GM19452 (cell line): ENCODE measurements around the gene TAF5L.
A peak's percentile ranks its signal among the peaks of the same experiment; 100 is the strongest.
"Not testable (repeated sequence)": the region's sequence is repeated elsewhere in the genome, so short reads cannot be mapped to it uniquely, and the experiment has no call there.

ENCODE experiments used
- ATAC-seq: cut with Tn5 transposase; IDR thresholded peaks from one replicate; pipeline ENCODE4 v1.9.1; 2021; ENCODE audit not compliant: unreplicated experiment

Gene TAF5L

GRCh38 chr1:229572286-229572685 lies 53.6 kb downstream of the TAF5L start:
- ATAC-seq = no peak

DNA sequence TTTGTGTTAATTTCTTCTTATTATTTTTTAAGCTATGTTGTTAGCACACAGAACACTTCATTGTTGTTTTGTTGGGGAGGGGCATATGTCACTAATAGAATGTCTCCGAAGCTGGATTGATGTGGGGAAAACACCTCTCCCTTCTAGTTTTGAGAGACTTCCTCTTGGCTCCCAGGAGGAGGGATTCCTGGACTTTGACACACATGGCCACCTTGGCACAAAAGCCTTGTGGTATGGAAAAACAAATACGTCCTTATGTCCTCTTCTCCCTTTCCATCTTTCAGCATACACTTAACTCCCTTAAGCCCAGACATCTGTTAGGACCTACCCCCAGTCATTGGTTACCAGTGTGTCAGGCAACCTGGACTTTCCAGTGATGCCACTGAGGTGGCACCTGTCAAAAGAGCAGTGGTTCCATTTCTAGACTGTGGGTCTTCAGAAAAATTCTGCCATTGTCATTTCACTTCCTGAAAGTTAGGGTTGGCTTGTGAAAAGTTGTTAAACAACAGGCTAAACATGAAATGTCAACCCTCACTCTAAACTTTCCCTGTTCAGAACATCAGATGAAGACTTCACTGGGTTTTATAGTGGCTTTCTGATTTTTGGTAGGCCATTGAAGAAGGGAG lies 54.9 kb downstream of the TAF5L start:
- no peak for ATAC-seq

- no peak for ATAC-seq
Measured at GRCh38 chr1:229570305-229570704, 55.6 kb downstream of the TAF5L start.

DNA sequence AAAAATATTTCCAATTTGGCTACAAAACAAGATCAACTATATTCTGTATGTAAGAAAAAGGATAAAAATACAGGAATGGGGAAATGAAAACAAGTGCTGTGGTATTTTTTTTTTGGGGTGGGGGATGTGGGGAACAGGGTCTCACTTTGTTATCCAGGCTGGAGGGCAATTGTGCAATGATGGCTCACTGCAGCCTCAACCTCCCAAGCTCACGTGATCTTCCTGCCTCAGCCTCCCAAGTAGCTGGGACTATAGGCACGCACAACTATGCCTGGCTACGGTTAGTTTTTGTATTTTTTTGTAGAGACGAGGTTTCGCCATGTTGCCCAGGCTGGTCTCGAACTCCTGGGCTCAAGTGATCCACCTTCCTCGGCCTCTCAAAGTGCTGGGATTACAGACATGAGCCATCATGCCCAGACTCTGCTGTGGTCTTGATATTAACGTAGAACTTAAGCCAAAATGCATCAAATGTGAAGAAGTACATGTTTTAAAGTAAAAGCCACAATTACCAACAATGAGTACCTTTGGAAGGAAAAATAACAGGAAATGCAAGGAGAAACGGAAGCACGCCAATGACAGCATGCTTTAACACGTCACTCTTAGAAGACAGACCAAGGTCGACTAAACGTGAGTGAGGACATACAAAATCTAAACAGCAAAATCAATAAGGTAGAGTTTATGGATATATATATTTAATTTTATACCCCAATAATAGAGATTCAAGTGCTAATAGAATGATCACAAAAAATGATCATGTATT lies 58.6 kb downstream of the TAF5L start:
- no peak for ATAC-seq

DNA sequence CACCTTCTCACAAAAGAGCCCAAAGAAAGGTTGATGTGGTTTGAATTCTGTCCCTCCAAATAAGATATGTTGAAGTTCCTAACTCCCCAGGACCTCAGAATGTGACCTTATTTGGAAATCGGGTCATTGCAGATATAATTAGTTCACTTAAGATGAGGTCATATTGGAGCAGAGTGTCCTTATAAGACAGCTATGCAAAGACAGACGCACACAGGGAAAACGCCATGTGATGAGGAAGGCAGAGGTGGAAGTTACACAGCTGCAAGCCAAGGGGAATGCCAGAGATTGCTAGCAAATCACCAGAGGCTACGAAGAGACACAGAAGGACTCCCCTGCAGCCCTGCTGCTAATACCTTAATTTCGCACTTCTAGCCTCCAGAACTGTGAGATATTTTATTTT lies 62.2 kb downstream of the TAF5L start:
- no peak for ATAC-seq

GRCh38 chr1:229563241-229563640 lies 62.7 kb downstream of the TAF5L start:
- ATAC-seq = no peak

GRCh38 chr1:229562686-229563085 lies 63.2 kb downstream of the TAF5L start:
- ATAC-seq = no peak

DNA sequence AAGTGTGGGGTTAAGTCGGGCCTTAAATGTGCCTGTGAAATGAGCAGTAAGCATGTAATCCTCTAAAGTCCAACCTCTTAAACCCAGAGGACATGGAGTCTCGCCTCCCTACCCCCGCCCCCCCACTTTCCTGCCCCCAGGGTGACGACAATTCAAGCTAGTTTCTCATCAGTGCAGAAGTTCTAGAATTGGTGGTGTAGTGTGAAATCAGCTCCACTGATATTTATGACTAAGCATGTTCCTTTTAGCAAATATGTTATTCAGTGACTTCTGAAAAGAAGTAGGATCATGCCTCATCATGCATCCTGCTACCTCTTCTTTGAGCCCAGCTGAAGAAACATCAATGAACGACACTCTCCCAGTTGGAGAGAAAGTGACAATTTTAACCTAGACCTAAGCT lies 64.8 kb downstream of the TAF5L start:
- ATAC-seq = no peak

GRCh38 chr1:229560124-229560523 lies 65.8 kb downstream of the TAF5L start:
- not testable (repeated sequence) for ATAC-seq

DNA sequence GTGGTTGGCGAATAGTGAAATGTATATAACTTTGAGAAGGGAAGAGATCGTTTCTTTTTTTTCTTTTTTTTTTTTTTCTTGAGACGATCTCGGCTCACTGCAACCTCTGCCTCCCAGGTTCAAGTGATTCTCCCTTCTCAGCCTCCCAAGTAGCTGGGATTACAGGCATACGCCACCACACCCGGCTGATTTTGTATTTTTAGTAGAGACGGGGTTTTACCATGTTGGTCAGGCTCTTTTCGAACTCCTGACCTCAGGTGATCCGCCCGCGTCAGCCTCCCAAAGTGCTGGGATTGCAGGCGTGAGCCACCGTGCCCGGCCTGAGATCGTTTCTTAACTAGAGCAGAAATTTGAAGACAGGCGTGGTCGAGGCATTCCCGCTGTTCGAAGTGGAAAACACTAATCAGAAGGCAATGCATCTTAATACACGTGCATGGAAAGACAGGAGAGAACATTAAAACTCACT lies 66.6 kb downstream of the TAF5L start:
- ATAC-seq = not testable (repeated sequence)

DNA sequence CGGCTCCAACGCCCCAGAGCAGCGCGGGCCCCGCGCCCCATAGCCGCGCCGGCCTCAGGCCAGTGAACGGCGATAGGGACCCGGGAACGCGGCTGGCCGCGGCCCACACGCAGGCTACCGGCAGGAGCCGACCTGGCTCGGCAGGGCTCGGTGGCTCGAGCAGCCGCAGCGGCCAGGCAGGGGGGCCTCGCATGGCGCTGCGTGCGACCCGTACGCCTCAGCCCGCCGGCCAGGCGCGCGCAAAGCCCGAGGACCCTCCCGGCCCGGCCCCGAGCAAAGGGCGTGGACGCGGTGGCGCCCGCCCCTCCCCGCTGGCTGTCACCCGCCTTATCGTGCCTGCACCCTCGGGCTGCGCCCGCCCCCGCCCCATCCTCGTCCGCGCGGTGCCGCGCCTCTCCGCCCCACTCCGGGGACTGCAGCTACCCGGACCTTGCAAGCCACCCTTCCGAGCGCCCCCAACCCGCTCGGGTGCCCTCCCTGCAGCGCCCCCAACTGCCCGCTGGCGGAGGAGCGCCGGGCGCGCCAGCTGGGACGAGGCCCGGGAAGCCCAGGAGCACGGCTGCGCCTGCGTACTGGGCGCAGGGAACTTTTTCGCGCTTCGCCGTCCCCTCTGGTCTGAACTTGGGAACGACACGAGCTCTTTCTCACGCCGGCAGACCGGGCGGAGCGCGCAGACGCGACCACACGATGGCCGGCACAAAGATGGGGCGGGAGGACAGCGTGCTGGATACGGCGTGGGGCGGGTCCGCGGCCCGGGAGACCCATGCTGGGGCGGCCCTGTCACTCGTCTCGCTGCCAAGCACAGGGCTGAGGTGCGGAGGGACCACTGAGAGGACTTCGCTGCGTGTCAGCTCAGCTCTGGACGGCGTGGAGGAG lies 67.2 kb downstream of the TAF5L start, which contains the start of gene ABCB10:
TSS of gene ABCB10 (minus strand) at position 248 of the 876 bp plus-strand sequence. CDS start at position 193, 55 bp downstream.
- peak; percentile 78 for ATAC-seq

GRCh38 chr1:229557913-229558414 lies 68.0 kb downstream of the TAF5L start:
- peak; percentile 29 for ATAC-seq

- no peak for ATAC-seq
Measured at GRCh38 chr1:229557200-229557850, 68.6 kb downstream of the TAF5L start.

GRCh38 chr1:229554886-229555621 lies 70.9 kb downstream of the TAF5L start:
- ATAC-seq = no peak

DNA sequence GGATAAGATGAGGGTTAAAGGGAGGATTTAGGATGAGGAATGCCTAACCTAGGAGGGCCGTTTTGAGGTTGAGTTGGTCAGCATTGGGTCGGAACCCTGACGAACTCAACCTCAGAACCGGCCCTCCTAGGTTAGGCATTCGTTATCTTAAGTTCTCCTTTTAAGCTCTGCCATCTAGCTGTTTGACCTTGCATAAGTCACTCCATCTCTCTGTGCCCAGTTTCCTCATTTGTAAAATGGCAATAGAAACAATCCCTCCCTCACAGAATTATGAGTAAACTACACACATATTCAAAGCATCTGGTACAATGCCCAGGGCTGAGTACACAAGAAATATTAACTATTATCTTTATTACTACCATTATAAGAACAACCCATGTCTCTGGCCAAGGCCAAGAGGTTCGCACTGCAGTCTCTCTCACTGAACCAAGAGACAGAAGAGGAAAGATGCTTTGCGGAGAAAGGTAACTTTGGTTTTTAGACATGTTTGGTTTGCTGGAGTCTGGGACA lies 72.2 kb downstream of the TAF5L start:
- no peak for ATAC-seq

- ATAC-seq = no peak
Measured at GRCh38 chr1:229552732-229553131, 73.2 kb downstream of the TAF5L start.

DNA sequence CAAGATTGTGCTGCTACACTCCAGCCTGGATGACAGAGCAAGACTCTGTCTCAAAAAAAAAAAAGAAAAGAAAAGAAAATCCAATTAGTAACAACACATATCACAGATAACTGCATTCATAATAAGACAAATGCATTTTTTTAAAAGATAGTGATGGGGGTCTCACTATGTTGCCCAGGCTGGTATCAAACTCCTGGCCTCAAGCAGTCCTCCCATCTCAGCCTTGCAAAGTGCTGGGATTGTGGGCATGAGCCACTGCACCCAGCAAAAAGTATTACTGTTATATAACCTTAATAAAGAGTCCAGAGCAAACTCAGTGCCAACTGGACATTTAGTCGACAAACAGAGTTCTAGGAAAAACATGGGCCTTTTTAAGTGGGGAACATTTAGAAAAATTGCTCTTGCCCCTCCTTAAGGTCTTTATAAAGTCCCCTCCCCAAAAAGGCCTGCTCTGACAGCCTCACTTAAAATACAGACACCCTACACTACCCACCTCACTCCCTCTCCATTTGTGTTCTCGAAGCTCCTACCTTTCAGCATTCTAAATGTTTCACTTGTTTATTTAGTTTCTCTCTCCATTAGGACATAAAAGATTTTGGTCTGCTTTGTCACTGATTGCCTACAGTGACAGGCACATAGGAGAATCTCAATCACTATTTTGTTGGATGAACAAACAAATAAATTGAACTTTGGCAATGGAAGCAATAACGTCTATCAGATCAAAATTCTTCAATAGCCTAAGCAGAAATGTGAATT lies 74.9 kb downstream of the TAF5L start:
- no peak for ATAC-seq

- ATAC-seq = no peak
Measured at GRCh38 chr1:229547542-229547941, 78.4 kb downstream of the TAF5L start.

- ATAC-seq = no peak
Measured at GRCh38 chr1:229544587-229544986, 81.3 kb downstream of the TAF5L start.
